Skin of body (tissue), 2 donors: ENCODE results near the gene PCGF6. TPM values are rescaled to one million over a fixed set of nuclear protein-coding genes. Genes with fewer than 3 reads are reported as not detected.
"Not testable (repeated sequence)": the region's sequence is repeated elsewhere in the genome, so short reads cannot be mapped to it uniquely, and the experiment has no call there.

Experiments
- DNase-seq: peaks from one replicate; lab custom pipeline; 2025; lab: John Stamatoyannopoulos, UW
- total RNA-seq: library from RNA; depleted of rRNA; stranded (reverse); fragments of >200 nt; gene quantifications from one replicate; pipeline ENCODE4 v1.2.3, GENCODE V29; 2014

PCGF6 gene, protein sequence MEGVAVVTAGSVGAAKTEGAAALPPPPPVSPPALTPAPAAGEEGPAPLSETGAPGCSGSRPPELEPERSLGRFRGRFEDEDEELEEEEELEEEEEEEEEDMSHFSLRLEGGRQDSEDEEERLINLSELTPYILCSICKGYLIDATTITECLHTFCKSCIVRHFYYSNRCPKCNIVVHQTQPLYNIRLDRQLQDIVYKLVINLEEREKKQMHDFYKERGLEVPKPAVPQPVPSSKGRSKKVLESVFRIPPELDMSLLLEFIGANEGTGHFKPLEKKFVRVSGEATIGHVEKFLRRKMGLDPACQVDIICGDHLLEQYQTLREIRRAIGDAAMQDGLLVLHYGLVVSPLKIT
- total RNA-seq, result 8.9 TPM

DNA sequence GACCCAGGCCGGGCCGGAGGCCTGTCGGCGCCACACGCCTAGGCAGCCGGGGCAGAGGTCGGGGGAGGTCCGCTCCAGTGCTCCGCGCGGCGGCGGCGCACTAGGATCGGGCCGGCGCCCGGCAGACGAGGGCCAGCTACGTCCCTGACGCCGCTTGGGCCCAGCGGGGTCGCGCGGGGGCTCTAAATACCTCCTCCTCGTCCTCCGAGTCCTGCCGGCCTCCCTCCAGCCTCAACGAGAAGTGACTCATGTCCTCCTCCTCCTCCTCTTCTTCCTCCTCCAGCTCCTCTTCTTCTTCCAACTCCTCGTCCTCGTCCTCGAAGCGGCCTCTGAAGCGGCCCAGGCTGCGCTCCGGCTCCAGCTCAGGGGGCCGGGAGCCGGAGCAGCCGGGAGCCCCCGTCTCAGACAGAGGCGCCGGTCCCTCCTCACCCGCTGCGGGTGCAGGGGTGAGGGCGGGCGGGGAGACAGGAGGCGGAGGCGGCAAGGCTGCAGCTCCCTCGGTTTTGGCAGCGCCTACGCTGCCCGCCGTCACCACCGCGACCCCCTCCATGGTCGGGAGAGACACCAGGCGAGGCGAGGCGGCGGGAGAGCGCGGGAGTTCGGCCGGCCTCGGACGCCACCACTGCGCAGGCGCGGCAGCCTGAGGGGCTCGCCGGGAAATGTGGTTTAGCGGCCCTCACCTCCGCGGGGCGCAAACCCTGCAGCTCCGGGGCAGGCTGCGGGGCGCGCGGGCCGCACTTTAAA is at the start of gene PCGF6:
Gene PCGF6, minus strand, starts transcription at position 624 of the 744 bp plus-strand sequence. Its CDS starts 74 bp downstream, at position 550.
- DNase-seq, result peak; percentile 40

- no peak for DNase-seq
Measured at GRCh38 chr10:103397191-103397825, 46.4 kb upstream of the PCGF6 start.

- DNase-seq, result no peak
Measured at GRCh38 chr10:103396789-103397087, 45.8 kb upstream of the PCGF6 start.

- peak; percentile 97 for DNase-seq
Measured at GRCh38 chr10:103396067-103396788, 45.3 kb upstream of the PCGF6 start, which contains the start of the genes ATP5MK and PDCD11. Gene ATP5MK (minus strand): TSS chr10:103396475. CDS start chr10:103392457, 4,018 bp downstream. Gene PDCD11 (plus strand): TSS chr10:103396626. CDS start chr10:103398427, 1,801 bp downstream.

DNA sequence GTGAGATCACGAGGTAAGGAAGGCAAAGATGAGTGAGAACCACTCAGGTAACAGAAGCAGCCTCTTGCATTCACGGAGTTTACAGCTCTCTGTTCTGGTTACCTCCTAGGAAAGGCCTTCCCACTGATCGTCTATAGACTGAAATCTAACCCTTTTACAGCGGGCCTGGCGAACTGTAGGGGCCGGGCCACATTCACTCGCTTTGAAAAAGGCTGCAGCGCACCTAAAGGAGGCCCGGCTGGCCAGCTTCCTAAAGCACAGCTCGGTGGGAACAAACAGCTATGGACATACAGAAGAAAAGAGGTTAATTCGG is 44.8 kb upstream of the PCGF6 start:
- DNase-seq, result no peak

GRCh38 chr10:103394180-103394579 is 43.2 kb upstream of the PCGF6 start:
- no peak for DNase-seq

GRCh38 chr10:103382769-103383168 is 31.8 kb upstream of the PCGF6 start:
- no peak for DNase-seq

DNA sequence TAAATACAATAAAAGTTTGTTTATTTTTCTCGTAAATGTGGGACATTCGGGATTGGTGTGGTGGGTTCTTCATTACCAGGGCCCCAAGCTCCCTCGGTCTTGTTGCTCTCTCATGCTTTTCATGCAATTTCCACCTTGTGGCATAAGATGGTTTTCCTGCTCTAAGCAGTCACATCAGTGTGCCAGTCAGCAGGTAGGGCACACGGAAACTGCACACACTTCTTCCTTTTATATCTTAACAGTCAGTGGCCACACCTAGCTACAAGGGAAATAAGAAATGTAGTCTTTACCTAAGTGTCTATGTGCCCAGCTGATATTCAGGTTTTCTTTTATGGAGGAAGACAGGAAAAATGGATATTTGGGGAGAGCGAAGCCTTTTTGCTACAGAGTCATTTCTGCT is 23.3 kb upstream of the PCGF6 start:
- DNase-seq, result no peak

DNA sequence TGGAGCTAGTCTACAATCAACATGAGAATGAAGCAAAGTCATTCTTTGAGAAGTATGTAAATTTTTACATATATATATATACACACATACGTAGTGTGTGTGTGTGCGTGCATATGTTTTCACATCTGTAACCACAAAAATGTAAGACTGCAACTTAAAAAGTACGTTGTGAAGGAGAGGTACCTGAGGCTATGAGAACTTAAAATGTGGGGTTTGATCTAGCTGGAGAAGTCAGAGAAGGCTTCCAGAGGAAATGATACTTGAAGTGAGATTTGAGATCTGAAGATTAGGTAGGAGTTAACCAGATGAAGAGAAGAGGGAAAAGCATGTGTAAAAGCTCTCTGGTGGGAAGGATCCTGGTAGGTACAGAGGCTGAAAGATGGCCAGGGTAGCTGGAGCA is 22.6 kb upstream of the PCGF6 start:
- DNase-seq, result no peak

DNA sequence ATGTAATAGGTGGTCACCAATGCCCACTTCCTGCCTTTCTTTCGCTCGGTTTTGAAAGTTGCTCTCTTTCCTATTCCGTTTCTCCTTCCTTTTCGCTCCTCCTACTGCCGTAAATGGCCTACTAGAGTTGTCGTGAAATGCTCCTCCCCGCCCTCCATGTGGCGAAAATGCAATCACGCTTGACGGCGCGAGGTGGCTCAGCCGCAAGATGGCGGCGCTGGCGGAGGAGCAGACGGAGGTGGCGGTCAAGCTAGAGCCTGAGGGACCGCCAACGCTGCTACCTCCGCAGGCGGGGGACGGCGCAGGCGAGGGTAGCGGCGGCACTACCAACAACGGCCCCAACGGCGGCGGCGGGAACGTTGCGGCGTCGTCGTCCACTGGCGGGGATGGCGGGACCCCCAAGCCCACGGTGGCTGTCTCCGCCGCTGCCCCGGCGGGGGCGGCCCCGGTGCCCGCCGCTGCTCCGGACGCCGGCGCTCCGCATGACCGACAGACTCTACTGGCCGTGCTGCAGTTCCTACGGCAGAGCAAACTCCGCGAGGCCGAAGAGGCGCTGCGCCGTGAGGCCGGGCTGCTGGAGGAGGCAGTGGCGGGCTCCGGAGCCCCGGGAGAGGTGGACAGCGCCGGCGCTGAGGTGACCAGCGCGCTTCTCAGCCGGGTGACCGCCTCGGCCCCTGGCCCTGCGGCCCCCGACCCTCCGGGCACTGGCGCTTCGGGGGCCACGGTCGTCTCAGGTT is 17.0 kb upstream of the PCGF6 start, which contains the start of gene TAF5:
Gene TAF5, plus strand, starts transcription at position 195 of the 737 bp plus-strand sequence. Its CDS starts 14 bp downstream, at position 209.
- peak; percentile 94 for DNase-seq

DNA sequence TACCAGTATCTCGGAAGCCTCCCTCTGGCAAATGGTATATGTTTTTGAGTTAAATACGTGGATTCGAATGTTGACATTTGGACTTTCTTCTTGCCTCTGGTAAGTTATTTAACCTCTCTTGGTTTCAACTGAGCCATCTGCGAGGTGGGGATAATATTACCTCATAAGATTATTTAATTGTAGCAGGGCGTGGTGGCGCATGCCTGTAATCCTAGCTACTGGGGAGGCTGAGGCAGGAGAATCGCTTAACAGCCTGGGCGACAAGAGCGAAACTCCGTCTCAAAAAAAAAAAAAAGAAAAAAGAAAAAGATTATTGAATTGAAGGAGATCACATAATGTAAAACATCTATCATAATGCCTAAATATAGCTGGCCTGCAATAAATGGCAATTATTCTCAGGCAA is 16.4 kb upstream of the PCGF6 start:
- DNase-seq, result no peak

DNA sequence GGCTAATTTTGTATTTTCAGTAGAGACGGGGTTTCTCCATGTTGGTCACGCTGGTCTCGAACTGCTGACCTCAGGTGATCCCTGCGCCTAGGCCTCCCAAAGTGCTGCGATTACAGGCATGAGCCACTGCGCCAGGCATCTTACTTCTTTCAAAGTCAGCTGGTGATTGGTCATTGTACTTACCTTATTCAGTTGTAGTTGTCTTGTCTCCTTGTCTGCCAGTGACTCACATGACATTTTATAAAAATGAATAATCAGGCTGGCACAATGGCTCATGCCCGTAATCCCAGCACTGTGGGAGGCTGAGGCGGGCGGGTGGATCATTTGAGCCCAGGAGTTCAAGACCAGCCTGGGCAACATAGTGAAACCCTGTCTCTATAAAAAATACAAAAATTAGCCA is 9.9 kb upstream of the PCGF6 start:
- DNase-seq, result not testable (repeated sequence)

DNA sequence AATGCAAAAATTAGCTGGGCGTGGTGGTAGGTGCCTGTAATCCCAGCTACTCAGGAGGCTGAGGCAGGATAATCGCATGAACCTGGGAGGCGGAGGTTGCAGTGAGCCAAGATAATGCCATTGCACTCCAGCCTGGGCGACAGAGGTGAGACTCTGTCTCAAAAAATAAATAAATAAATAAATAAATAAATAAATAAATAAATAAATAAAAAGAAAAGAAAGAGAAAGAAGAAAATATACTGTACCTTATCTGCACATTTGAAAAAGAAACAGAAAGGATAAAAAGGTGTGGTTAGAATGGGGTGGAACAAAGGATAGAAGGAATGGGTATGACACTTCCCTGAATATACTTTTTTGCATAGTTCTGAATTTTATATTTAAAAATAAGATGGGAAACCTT is 8.6 kb upstream of the PCGF6 start:
- DNase-seq, result not testable (repeated sequence)

DNA sequence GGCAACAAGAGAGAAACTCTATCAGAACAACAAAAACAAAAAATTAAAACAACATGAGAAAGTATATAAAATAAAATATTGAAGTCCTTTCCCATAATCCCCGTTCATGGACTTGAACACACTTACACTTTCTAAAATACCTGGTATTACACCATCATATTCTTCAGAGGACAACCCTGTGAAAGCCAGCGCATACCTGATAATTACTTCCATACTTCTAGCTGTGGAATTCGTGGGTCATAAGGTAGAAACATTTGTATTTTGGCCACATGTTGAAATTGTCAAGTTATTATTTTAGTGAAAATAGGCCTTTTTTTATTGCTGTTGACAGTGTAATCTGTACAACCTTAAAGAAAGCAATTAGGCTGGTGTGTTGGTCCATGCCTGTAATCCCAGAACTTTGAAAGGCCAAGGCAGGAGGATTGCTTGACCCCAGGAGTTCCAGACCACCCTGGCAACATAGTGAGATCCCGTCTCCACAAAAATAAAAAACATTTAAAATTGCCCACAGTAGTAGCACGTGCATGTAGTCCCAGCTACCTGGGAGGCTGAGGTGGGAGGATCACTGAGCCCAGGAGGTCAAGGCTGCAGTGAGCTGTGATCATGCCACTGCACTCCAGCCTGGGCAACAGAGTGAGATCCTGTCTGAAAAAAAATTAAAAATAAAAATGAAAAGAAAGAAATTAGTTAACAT is 5.1 kb upstream of the PCGF6 start:
- DNase-seq, result no peak

GRCh38 chr10:103354567-103354966 is 3.6 kb upstream of the PCGF6 start:
- DNase-seq, result not testable (repeated sequence)

DNA sequence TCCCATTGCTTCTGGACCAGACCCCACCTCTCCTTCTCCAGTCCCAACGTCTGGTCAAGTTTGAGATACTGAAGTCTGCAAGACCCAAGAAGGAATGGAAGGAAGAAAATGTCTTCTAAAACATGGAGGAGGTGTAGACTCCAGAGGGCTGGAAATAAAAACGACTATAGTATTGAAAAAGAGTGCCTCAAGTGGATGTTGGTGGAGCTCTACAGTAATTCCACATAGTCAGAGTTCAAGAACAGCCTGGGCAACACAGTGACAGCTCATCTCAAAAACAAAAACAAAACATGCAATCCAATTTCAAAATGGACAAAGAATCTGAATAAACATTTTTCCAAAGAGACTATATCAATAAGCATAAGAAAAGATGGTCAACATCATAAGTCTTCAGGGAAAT is 2.3 kb upstream of the PCGF6 start:
- no peak for DNase-seq

- DNase-seq, result no peak
Measured at GRCh38 chr10:103350175-103350516, 794 bp downstream of the PCGF6 start.

GRCh38 chr10:103336370-103336769 is 14.6 kb downstream of the PCGF6 start:
- DNase-seq, result no peak

DNA sequence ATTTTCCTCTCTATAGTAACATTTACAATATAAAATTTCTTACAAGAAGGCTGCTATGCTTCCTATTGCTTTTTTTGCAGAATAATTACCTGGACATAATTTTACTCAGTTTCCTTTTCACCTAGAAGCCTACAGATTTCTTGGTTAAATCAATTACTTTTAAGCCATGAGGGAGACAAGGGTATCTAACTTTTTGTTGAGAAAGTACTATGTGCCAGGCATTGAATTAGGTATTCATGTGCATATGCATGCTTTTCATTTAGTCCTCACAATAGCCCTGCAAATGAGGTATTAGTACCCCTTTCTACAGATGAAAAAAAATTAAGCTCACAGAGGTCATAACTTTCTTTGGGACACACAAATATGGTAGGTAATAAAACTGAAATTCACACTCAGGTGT is 16.4 kb downstream of the PCGF6 start:
- DNase-seq, result no peak

DNA sequence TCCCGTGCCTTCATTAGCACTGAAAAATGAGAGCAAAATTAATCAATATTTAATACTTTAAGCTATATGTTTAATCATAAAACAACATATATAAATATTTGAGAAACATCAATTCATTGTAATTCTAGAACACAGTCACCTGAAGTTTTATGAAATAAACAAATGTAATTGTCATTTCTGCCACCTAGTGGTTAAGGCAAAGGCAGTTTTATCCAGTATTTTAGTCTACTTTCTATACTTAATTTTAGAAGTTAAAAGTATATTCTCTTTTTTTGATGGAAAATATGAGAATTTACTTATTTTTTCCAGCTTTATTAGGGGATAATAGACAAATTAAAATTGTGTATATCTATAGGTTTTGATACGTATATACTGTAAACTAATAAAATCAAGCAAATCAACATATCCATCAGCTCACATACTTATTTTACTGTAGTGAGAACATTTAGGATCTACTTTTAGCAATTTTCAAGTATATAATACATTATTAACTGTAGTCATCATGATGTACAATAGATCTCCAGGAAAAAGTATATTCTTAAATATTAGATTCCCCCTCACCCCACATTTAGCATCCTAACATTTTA is 16.9 kb downstream of the PCGF6 start:
- DNase-seq, result no peak
